Measurements from ENCODE around the gene CYP4F8. TPM values are rescaled to one million over a fixed set of nuclear protein-coding genes. Genes with fewer than 3 reads are reported as not detected.

CYP4F8 gene
- total and polyA plus RNA-seq, 9 of the 15 experiments (the other 6 are each of a cell fraction or from before 2014, with no cell fraction given), result not detected

GRCh38 chr19:15672580-15673175 is 57.7 kb downstream of the CYP4F8 start, which contains the start of gene CYP4F12 (continued):
- TF ChIP-seq, protein P1, sequence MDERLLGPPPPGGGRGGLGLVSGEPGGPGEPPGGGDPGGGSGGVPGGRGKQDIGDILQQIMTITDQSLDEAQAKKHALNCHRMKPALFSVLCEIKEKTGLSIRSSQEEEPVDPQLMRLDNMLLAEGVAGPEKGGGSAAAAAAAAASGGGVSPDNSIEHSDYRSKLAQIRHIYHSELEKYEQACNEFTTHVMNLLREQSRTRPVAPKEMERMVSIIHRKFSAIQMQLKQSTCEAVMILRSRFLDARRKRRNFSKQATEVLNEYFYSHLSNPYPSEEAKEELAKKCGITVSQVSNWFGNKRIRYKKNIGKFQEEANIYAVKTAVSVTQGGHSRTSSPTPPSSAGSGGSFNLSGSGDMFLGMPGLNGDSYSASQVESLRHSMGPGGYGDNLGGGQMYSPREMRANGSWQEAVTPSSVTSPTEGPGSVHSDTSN (CRISPR knock-in tag; IDR thresholded peaks at IDR 0.05; ENCODE audit: low read depth), result no peak
- TF ChIP-seq, protein P1 (tag; conservative IDR thresholded peaks at IDR 0.05; ENCODE audit: low read depth), result no peak

GRCh38 chr19:15673176-15673654 is 58.2 kb downstream of the CYP4F8 start:
- ChIA-PET POLR2A (no interaction called here), CTCF (ENCODE audit: low intra/inter-chr PET ratio) (no interaction called here)
- BruUV-seq (replicated peaks), result no TSS peak
- Histone ChIP-seq H3K4me3 (no peak overlapping the region), H3K27ac (ENCODE audit: extremely low read depth, low read depth, low read length) (no peak overlapping the region), H3K9me1 (ENCODE audit: control insufficient read depth, insufficient read depth, low read length) (no peaks in the 10 kb centered on the region), H4K20me1 (replicated peaks; ENCODE audit: control insufficient read depth, insufficient read depth, low read length) (0 out of 2 replicates have a peak, but pooled peaks cover 3% of the 10 kb centered on the region), H3K27me3 (ENCODE audit: control insufficient read depth in 2 of 2, insufficient read depth in 2 of 2, low read length in 2 of 2) (no peaks in the 10 kb centered on the region), H3K79me2 (ENCODE audit: control insufficient read depth, insufficient read depth, low read length) (no peaks in the 10 kb centered on the region), H3K9ac (ENCODE audit: insufficient read depth in 1 of 2, low read depth in 2 of 2, low read length in 2 of 2) (no peak overlapping the region), H3K4me1 (replicated peaks in 1 of 2; ENCODE audit: control insufficient read depth in 2 of 2, insufficient read depth in 2 of 2, low read length in 2 of 2) (peaks cover 0 to 7% of the 10 kb centered on the region in 2 experiments; a peak in 2 of 5 replicates), H3K4me2 (ENCODE audit: insufficient read depth, low read length) (no peak overlapping the region), H3K9me3 (replicated peaks; ENCODE audit: control insufficient read depth, insufficient read depth, low read depth, low read length) (no peaks in the 10 kb centered on the region), H2AFZ (ENCODE audit: low read depth, low read length) (no peak overlapping the region), H3K36me3 (ENCODE audit: control insufficient read depth, insufficient read depth, low read length) (no peaks in the 10 kb centered on the region)
- FAIRE-seq (no peak), ATAC-seq (peak; percentile 48), DNase-seq (ENCODE audit: extremely low read depth in 1 of 4, low spot score in 3 of 4) (no peak)
- TF ChIP-seq CBX1 (IDR thresholded peaks at IDR 0.05; ENCODE audit: low read depth) (no peak), GTF2A2 (tag; IDR thresholded peaks at IDR 0.05) (no peak), BHLHE40 (IDR thresholded peaks at IDR 0.05; ENCODE audit: low read length) (no peak), RHOXF2B (CRISPR knock-in tag; conservative IDR thresholded peaks at IDR 0.05) (no peak), ZNF217 (CRISPR knock-in tag; IDR thresholded peaks at IDR 0.05) (no peak), ZNF197 (CRISPR knock-in tag; IDR thresholded peaks at IDR 0.05; ENCODE audit: low read depth) (no peak), HNRNPLL (IDR thresholded peaks at IDR 0.05; ENCODE audit: low read depth, low read length, poor library complexity, severe bottlenecking) (no peak), NELFE (IDR thresholded peaks at IDR 0.05; ENCODE audit: insufficient read depth, insufficient read length) (no peak), ATF7 (IDR thresholded peaks at IDR 0.05) (no peak), HEY1 (CRISPR knock-in tag; IDR thresholded peaks at IDR 0.05; ENCODE audit: borderline replicate concordance) (no peak), ZNF134 (CRISPR knock-in tag; conservative IDR thresholded peaks at IDR 0.05) (no peak), ZNF146 (CRISPR knock-in tag; IDR thresholded peaks at IDR 0.05; ENCODE audit: unreplicated experiment) (no peak), WHSC1 (IDR thresholded peaks at IDR 0.05; ENCODE audit: low read length) (no peak), SRSF1 (IDR thresholded peaks at IDR 0.05; ENCODE audit: low read depth, low read length) (no peak)
- TF ChIP-seq, protein P2, sequence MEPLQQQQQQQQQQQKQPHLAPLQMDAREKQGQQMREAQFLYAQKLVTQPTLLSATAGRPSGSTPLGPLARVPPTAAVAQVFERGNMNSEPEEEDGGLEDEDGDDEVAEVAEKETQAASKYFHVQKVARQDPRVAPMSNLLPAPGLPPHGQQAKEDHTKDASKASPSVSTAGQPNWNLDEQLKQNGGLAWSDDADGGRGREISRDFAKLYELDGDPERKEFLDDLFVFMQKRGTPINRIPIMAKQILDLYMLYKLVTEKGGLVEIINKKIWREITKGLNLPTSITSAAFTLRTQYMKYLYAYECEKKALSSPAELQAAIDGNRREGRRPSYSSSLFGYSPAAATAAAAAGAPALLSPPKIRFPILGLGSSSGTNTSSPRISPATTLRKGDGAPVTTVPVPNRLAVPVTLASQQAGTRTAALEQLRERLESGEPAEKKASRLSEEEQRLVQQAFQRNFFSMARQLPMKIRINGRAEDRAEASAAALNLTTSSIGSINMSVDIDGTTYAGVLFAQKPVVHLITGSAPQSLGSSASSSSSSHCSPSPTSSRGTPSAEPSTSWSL (CRISPR knock-in tag; IDR thresholded peaks at IDR 0.05; ENCODE audit: borderline replicate concordance), result no peak
- intact Hi-C loops (cut with micrococcal nuclease) (no loop called here), in situ Hi-C loops (cut with MboI) (no loop called here)
- 0% methylated on average over 7 of the region's 9 CpGs for WGBS (ENCODE audit: insufficient coverage, low coverage, missing lambda C conversion rate)
